Measurements from ENCODE around the gene SIL1. TPM values are rescaled to one million over a fixed set of nuclear protein-coding genes. Genes with fewer than 3 reads are reported as not detected.

The SIL1 gene
- total and polyA plus RNA-seq, 2 of the 8 experiments (the other 6 are each of a cell fraction or from before 2014, with no cell fraction given): 8.3 to 12.8 TPM

- no peak for FAIRE-seq
- no peak overlapping the region for H3K18ac ChIP-seq (ENCODE audit: extremely low read depth, low read length)
- H3K23ac ChIP-seq (ENCODE audit: insufficient read length): no peak overlapping the region
- no peak overlapping the region for H2BK5ac ChIP-seq (ENCODE audit: low read depth, low read length)
- H2BK120ac ChIP-seq (replicated peaks; ENCODE audit: low read depth, low read length): no peak overlapping the region
- no peak overlapping the region for H3K4ac ChIP-seq (replicated peaks; ENCODE audit: insufficient read length, low read depth, low read length)
- H3K79me2 ChIP-seq (ENCODE audit: control insufficient read depth in 1 of 2, insufficient read depth in 2 of 2, low read length in 2 of 2): no peaks in the 10 kb centered on the region
- H3K4me1 ChIP-seq (replicated peaks in 1 of 4; ENCODE audit: control insufficient read depth in 3 of 4, insufficient read depth in 4 of 4, low read length in 3 of 4): peaks cover 0 to 4% (median 2%) of the 10 kb centered on the region in 4 experiments; a peak in 2 of 7 replicates
- H4K5ac ChIP-seq (ENCODE audit: insufficient read length, low read depth, low read length): no peak overlapping the region
- CTCF ChIA-PET (ENCODE audit: partially characterized antibody): interaction anchor here (0.8 to 1.0 kb wide), 4 partner anchors 10 to 267 kb away, joined by 3 read pairs; no protein-coding TSS in a partner anchor
- H3K4me2 ChIP-seq (ENCODE audit: insufficient read depth in 1 of 2, low read depth in 2 of 2, low read length in 2 of 2): no peak overlapping the region
- H3K9ac ChIP-seq (replicated peaks in 1 of 4; ENCODE audit: extremely low read depth in 1 of 4, low read depth in 3 of 4, low read length in 3 of 4): no peak overlapping the region
- H3K36me3 ChIP-seq (ENCODE audit: control insufficient read depth in 2 of 4, insufficient read depth in 4 of 4, low read length in 3 of 4): peaks cover 11 to 35% (median 16%) of the 10 kb centered on the region in 4 experiments
- H3K23me2 ChIP-seq (ENCODE audit: low read depth, low read length): no peaks in the 10 kb centered on the region
- H3K56ac ChIP-seq (replicated peaks; ENCODE audit: insufficient read length, low read depth, low read length): no peak overlapping the region
- no peak for TF ChIP-seq CHD1 (IDR thresholded peaks at IDR 0.05; ENCODE audit: low read depth, low read length)
- no peak for TF ChIP-seq MAFK (IDR thresholded peaks at IDR 0.05; ENCODE audit: low read depth, low read length)
- TF ChIP-seq RBBP5 (IDR thresholded peaks at IDR 0.05; ENCODE audit: borderline replicate concordance, low read depth, low read length): no peak
- no peak for TF ChIP-seq USF2 (IDR thresholded peaks at IDR 0.05; ENCODE audit: low read length)
- no peak for TF ChIP-seq TAF7 (optimal IDR thresholded peaks at IDR 0.05; ENCODE audit: borderline replicate concordance, low read depth, low read length)
- no peak overlapping the region for H3K14ac ChIP-seq (ENCODE audit: insufficient read length)
- H2BK12ac ChIP-seq (ENCODE audit: low read depth, low read length): no peak overlapping the region
- H2BK15ac ChIP-seq (ENCODE audit: low read length): no peak overlapping the region
- no peaks in the 10 kb centered on the region for H4K20me1 ChIP-seq (replicated peaks in 1 of 2; ENCODE audit: control insufficient read depth in 1 of 2, insufficient read depth in 2 of 2, low read length in 2 of 2)
- POLR2A ChIA-PET (ENCODE audit: partially characterized antibody): no interaction called here
- no peak overlapping the region for H4K8ac ChIP-seq (ENCODE audit: extremely low read depth, insufficient read depth, low read length)
- DNase-seq (ENCODE audit: low read depth in 1 of 2, low spot score in 2 of 2): no peak
- H2AFZ ChIP-seq (ENCODE audit: low read length): no peak overlapping the region
- no peak overlapping the region for H2BK20ac ChIP-seq (ENCODE audit: low read length)
- H3K27me3 ChIP-seq (replicated peaks in 1 of 4; ENCODE audit: control insufficient read depth in 3 of 4, extremely low read depth in 1 of 4, insufficient read depth in 3 of 4, low read length in 3 of 4): no peaks in the 10 kb centered on the region
- no peak overlapping the region for H3K27ac ChIP-seq (ENCODE audit: low read depth, low read length)
- no peaks in the 10 kb centered on the region; the same call in 1 of the 2 replicates for H3K79me1 ChIP-seq (ENCODE audit: low read depth, low read length)
- no peak overlapping the region for H2AK5ac ChIP-seq (ENCODE audit: low read depth, low read length)
- no peak overlapping the region for H3K4me3 ChIP-seq (ENCODE audit: extremely low read depth in 1 of 4, insufficient read depth in 2 of 4, low read depth in 3 of 4, low read length in 4 of 4)
- 91% methylated on average over 8 of the region's 8 CpGs; no CpG with 5 or more reads in 1 of the 2 experiments for WGBS, 2 experiments (ENCODE audit: extremely low coverage in 1 of 2, insufficient coverage in 1 of 2, insufficient read length in 1 of 2, insufficient replicate concordance in 2 of 2, low coverage in 1 of 2, low lambda C conversion rate in 2 of 2, missing lambda C conversion rate in 1 of 2)
- no peaks in the 10 kb centered on the region for H3K9me3 ChIP-seq (ENCODE audit: insufficient read depth in 2 of 2, low read depth in 1 of 2, low read length in 1 of 2)
- no peak overlapping the region for H4K91ac ChIP-seq (replicated peaks; ENCODE audit: insufficient read length, low read length)
Observed at GRCh38 chr5:138920181-138920580, 278.0 kb downstream of the SIL1 start.
